Measurements from ENCODE around the gene TRPM2. TPM values are rescaled to one million over a fixed set of nuclear protein-coding genes. Genes with fewer than 3 reads are reported as not detected.

TRPM2 gene
- total RNA-seq, 4 donors from 2014 or later, result 1.1 to 27.2 (median 3.3) TPM

- no peak for DNase-seq
- no peak overlapping the region for H3K27ac ChIP-seq
- peaks cover 0 to 95% (median 0%) of the 10 kb centered on the region in 3 donors for H3K36me3 ChIP-seq
- TF ChIP-seq POLR2A (IDR thresholded peaks at IDR 0.05), result no peak
- TF ChIP-seq CTCF (IDR thresholded peaks at IDR 0.05), result no peak
- no peaks in the 10 kb centered on the region for H3K9me3 ChIP-seq
- no peaks in the 10 kb centered on the region for H3K27me3 ChIP-seq
- no peak overlapping the region for H3K4me3 ChIP-seq
- H3K4me1 ChIP-seq, result peaks cover 0 to 5% (median 0%) of the 10 kb centered on the region in 4 donors
Measured at GRCh38 chr21:44310628-44311507, 42.6 kb upstream of the TRPM2 start.

GRCh38 chr21:44312089-44312488, 41.3 kb upstream of the TRPM2 start:
- Histone ChIP-seq H3K27ac (no peak overlapping the region), H3K9me3 (no peaks in the 10 kb centered on the region), H3K36me3 (peaks cover 0 to 95% (median 0%) of the 10 kb centered on the region in 3 donors), H3K4me1 (no peaks in the 10 kb centered on the region), H3K4me3 (no peak overlapping the region), H3K27me3 (no peaks in the 10 kb centered on the region)
- no peak for DNase-seq
- TF ChIP-seq POLR2A (IDR thresholded peaks at IDR 0.05) (no peak), CTCF (IDR thresholded peaks at IDR 0.05) (no peak)

- H3K36me3 ChIP-seq, result peaks cover 0 to 95% (median 0%) of the 10 kb centered on the region in 3 donors
Measured at GRCh38 chr21:44312716-44313115, 40.7 kb upstream of the TRPM2 start.

GRCh38 chr21:44313451-44313850, 40.0 kb upstream of the TRPM2 start:
- peaks cover 0 to 95% (median 0%) of the 10 kb centered on the region in 3 donors for H3K36me3 ChIP-seq
- H3K9me3 ChIP-seq, result no peaks in the 10 kb centered on the region
- no peaks in the 10 kb centered on the region for H3K4me1 ChIP-seq
- no peak overlapping the region for H3K4me3 ChIP-seq
- no peaks in the 10 kb centered on the region for H3K27me3 ChIP-seq
- no peak for DNase-seq
- no peak overlapping the region for H3K27ac ChIP-seq
- no peak for TF ChIP-seq CTCF (IDR thresholded peaks at IDR 0.05)

More at GRCh38 chr21:44312716-44313115, 40.7 kb upstream of the TRPM2 start:
- Histone ChIP-seq H3K27me3 (no peaks in the 10 kb centered on the region), H3K4me3 (no peak overlapping the region), H3K9me3 (no peaks in the 10 kb centered on the region), H3K4me1 (no peaks in the 10 kb centered on the region), H3K27ac (no peak overlapping the region)
- TF ChIP-seq CTCF (IDR thresholded peaks at IDR 0.05) (no peak), POLR2A (IDR thresholded peaks at IDR 0.05) (no peak)
- no peak for DNase-seq

GRCh38 chr21:44314128-44314527, 39.3 kb upstream of the TRPM2 start:
- TF ChIP-seq CTCF (IDR thresholded peaks at IDR 0.05), result no peak
- TF ChIP-seq POLR2A (IDR thresholded peaks at IDR 0.05), result no peak
- peaks cover 0 to 98% (median 0%) of the 10 kb centered on the region in 3 donors for H3K36me3 ChIP-seq

More at GRCh38 chr21:44314128-44314527, 39.3 kb upstream of the TRPM2 start:
- no peak overlapping the region for H3K4me3 ChIP-seq
- no peaks in the 10 kb centered on the region for H3K27me3 ChIP-seq
- no peak overlapping the region for H3K27ac ChIP-seq
- no peak for DNase-seq
- H3K4me1 ChIP-seq, result no peaks in the 10 kb centered on the region
- no peaks in the 10 kb centered on the region for H3K9me3 ChIP-seq

Data from Peyer's patch (tissue), 4 donors.